Measurements from ENCODE around the gene MCCD1.

MCCD1 gene

GRCh38 chr6:31572041-31572911 is 43.5 kb downstream of the MCCD1 start, which contains the start of gene LTA:
Gene LTA, plus strand, starts transcription at chr6:31572289. Its CDS starts 454 bp downstream, at chr6:31572743.
- no peak for DNase-seq (ENCODE audit: low spot score)

DNA sequence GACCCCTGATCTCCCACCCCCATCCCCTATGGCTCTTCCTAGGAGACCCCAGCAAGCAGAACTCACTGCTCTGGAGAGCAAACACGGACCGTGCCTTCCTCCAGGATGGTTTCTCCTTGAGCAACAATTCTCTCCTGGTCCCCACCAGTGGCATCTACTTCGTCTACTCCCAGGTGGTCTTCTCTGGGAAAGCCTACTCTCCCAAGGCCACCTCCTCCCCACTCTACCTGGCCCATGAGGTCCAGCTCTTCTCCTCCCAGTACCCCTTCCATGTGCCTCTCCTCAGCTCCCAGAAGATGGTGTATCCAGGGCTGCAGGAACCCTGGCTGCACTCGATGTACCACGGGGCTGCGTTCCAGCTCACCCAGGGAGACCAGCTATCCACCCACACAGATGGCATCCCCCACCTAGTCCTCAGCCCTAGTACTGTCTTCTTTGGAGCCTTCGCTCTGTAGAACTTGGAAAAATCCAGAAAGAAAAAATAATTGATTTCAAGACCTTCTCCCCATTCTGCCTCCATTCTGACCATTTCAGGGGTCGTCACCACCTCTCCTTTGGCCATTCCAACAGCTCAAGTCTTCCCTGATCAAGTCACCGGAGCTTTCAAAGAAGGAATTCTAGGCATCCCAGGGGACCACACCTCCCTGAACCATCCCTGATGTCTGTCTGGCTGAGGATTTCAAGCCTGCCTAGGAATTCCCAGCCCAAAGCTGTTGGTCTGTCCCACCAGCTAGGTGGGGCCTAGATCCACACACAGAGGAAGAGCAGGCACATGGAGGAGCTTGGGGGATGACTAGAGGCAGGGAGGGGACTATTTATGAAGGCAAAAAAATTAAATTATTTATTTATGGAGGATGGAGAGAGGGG is 44.7 kb downstream of the MCCD1 start:
- no peak for DNase-seq (ENCODE audit: low spot score)

- no peak for DNase-seq (ENCODE audit: low spot score)
Observed at GRCh38 chr6:31574106-31575061, 45.6 kb downstream of the MCCD1 start.

DNA sequence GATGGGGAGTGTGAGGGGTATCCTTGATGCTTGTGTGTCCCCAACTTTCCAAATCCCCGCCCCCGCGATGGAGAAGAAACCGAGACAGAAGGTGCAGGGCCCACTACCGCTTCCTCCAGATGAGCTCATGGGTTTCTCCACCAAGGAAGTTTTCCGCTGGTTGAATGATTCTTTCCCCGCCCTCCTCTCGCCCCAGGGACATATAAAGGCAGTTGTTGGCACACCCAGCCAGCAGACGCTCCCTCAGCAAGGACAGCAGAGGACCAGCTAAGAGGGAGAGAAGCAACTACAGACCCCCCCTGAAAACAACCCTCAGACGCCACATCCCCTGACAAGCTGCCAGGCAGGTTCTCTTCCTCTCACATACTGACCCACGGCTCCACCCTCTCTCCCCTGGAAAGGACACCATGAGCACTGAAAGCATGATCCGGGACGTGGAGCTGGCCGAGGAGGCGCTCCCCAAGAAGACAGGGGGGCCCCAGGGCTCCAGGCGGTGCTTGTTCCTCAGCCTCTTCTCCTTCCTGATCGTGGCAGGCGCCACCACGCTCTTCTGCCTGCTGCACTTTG is 46.7 kb downstream of the MCCD1 start, which contains the start of gene TNF:
Gene TNF (plus strand): TSS at position 231 of the 567 bp plus-strand sequence. CDS start 177 bp downstream, at position 408.
- no peak for DNase-seq (ENCODE audit: low spot score)

- DNase-seq (ENCODE audit: low spot score): no peak
Observed at GRCh38 chr6:31575952-31576685, 47.4 kb downstream of the MCCD1 start.

GRCh38 chr6:31576897-31577578 is 48.3 kb downstream of the MCCD1 start:
- no peak for DNase-seq (ENCODE audit: low spot score)

- DNase-seq (ENCODE audit: low spot score): no peak
Observed at GRCh38 chr6:31577579-31577966, 48.8 kb downstream of the MCCD1 start.

DNA sequence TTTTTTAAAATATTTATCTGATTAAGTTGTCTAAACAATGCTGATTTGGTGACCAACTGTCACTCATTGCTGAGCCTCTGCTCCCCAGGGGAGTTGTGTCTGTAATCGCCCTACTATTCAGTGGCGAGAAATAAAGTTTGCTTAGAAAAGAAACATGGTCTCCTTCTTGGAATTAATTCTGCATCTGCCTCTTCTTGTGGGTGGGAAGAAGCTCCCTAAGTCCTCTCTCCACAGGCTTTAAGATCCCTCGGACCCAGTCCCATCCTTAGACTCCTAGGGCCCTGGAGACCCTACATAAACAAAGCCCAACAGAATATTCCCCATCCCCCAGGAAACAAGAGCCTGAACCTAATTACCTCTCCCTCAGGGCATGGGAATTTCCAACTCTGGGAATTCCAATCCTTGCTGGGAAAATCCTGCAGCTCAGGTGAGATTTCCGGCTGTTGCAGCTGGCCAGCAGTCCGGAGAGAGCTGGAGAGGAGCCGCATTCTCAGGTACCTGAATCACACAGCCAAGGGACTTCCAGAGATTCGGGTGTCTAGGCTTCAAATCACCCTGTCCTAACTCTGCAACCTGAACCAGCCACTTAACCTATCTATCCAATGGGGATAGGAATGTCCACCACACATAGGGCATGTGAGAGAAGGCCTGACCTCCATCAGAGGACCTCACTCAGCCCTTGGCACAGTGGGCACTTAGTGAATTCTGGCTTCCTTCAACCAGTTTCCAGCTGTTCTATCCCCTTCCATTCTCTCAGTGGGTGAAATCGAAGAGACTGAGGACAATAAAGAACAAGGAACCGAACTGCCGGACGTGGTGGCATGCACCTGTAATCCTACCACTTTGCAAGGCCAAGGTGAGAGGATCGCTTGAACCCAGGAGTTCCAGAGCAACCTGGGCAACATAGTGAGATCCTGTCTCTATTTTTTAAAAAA is 49.7 kb downstream of the MCCD1 start:
- no peak for DNase-seq (ENCODE audit: low spot score)

DNA sequence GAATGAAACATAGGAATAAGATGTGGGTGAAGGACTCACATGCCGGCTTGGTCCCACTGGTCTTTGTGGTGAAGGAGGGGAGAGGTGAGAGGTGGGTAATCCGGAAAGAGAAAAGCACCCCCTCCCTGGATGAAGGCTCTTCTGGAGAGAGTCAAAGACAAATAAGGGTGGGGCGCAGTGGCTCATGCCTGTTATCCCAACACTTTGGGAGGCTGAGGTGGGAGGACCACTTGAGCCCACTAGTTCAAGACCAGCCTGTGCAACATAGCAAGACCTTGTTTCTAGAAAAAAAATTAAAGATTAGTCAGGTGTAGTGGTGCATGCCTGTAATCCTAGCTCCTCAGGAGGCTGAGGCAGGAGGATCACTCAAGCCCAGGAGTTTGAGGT is 50.4 kb downstream of the MCCD1 start:
- no peak for DNase-seq (ENCODE audit: low spot score)
